GM12891 (cell line): ENCODE data around the gene TAF8.

Experiments
- PAX5 ChIP-seq: IDR thresholded peaks from 2 replicates; pipeline ENCODE4 v1.6.1; 2011; ENCODE audit warnings: low read length, moderate library complexity, mild to moderate bottlenecking; ENCODE audit not compliant: insufficient read depth, severe bottlenecking
- POLR2A ChIP-seq: IDR thresholded peaks from 2 replicates; pipeline ENCODE4 v1.6.1; 2011; ENCODE audit warnings: low read depth, low read length, control low read depth
- SPI1 ChIP-seq: IDR thresholded peaks from 2 replicates; pipeline ENCODE4 v1.6.1; 2011; ENCODE audit warnings: low read depth, low read length, control low read depth
- TAF1 ChIP-seq: IDR thresholded peaks from 2 replicates; pipeline ENCODE4 v1.6.1; 2011; ENCODE audit warnings: low read depth, low read length, control low read depth

DNA sequence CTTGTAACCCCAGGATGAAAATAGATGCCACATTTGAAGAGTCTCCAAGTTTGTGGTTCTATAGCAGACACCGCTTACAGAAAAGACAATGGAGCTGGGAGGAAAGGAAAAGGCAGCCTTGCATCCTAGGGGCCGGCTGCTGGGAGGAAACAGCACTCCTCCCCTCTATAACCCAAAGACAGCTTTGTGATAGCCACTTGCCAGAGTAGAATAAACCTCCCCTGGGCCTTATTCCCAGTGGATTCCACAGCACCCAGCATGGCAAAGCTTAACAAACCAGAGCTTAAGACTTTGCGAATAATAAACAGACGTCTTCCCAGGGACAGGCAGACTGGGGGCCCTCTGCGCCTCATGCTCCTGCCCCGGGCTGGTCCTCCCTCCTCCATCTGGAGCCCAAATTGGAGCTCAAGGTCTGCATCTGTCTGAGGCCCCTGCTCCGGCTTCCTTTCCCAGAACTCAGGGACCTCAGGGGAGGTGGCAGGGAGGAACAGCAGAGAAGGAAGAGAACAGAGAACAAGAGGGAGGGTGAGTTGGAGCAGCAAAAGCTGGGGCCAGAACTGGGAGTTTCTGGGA, 8.8 kb upstream of the TAF8 start:
- TF ChIP-seq TAF1 (no peak), POLR2A (no peak), SPI1 (no peak), PAX5 (no peak)
